Liver (tissue), 9 donors: ENCODE measurements around the gene SPEG. TPM values are rescaled to one million over a fixed set of nuclear protein-coding genes. Genes with fewer than 3 reads are reported as not detected.
A peak's percentile ranks its signal among the peaks of the same experiment; 100 is the strongest.

Source experiments
- DNase-seq: peaks from one replicate; pipeline ENCODE4 v3.0.0-alpha.2; 2017; ENCODE audit warnings: low spot score
- H3K27ac ChIP-seq, 2 donors: one replicate each; pipeline ENCODE4 v1.7.0; 2013; ENCODE audit warnings: inconsistent platforms in 2 of 2, low read length in 2 of 2, control low read depth in 1 of 2, low read depth in 1 of 2, mild to moderate bottlenecking in 1 of 2
- H3K27me3 ChIP-seq, 4 donors: one replicate each; pipeline versions ENCODE4 v1.6.1 to v1.7.0; 2013; ENCODE audit warnings: low read length in 3 of 4, inconsistent platforms in 1 of 4, mild to moderate bottlenecking in 1 of 4, moderate library complexity in 1 of 4; ENCODE audit not compliant: control insufficient read depth in 4 of 4, insufficient read depth in 4 of 4
- H3K36me3 ChIP-seq, 4 donors: one replicate each; pipeline versions ENCODE4 v1.6.1 to v1.7.0; 2013; ENCODE audit warnings: low read length in 3 of 4, mild to moderate bottlenecking in 3 of 4, low read depth in 1 of 4, moderate library complexity in 1 of 4; ENCODE audit not compliant: control insufficient read depth in 4 of 4, insufficient read depth in 3 of 4
- H3K4me1 ChIP-seq, 4 donors: one replicate each; pipeline versions ENCODE4 v1.6.1 to v1.7.0; 2013; ENCODE audit warnings: low read length in 3 of 4, mild to moderate bottlenecking in 3 of 4, moderate library complexity in 1 of 4; ENCODE audit not compliant: control insufficient read depth in 4 of 4, insufficient read depth in 4 of 4
- H3K4me3 ChIP-seq, 3 donors: one replicate each; pipeline versions ENCODE4 v1.6.1 to v1.7.0; 2013; ENCODE audit warnings: low read length in 3 of 3, control low read depth in 1 of 3, low read depth in 1 of 3, mild to moderate bottlenecking in 1 of 3
- H3K9ac ChIP-seq, 2 donors: one replicate each; pipeline ENCODE4 v1.7.0; 2013; ENCODE audit warnings: low read length in 2 of 2, mild to moderate bottlenecking in 2 of 2, moderate library complexity in 2 of 2, control low read depth in 1 of 2, low read depth in 1 of 2
- H3K9me3 ChIP-seq, 4 donors: one replicate each; pipeline versions ENCODE4 v1.6.1 to v1.7.0; 2013; ENCODE audit warnings: low read length in 3 of 4; ENCODE audit not compliant: control insufficient read depth in 4 of 4
- EGR1 ChIP-seq, 2 donors: IDR thresholded peaks; 2 replicates each; pipeline ENCODE4 v1.6.1; 2016 to 2018; ENCODE audit warnings: antibody characterized with exemption in 2 of 2, low read depth in 2 of 2
- FOXA1 ChIP-seq: IDR thresholded peaks from 2 replicates; pipeline ENCODE4 v1.6.1; 2016; ENCODE audit warnings: antibody characterized with exemption
- FOXA2 ChIP-seq: IDR thresholded peaks from 2 replicates; pipeline ENCODE4 v1.6.1; 2016; ENCODE audit warnings: antibody characterized with exemption
- GABPA ChIP-seq, 2 donors: IDR thresholded peaks in 1 of 2; conservative IDR thresholded peaks in 1 of 2; 2 replicates each; pipeline ENCODE4 v1.6.1; 2016; ENCODE audit warnings: antibody characterized with exemption in 2 of 2, mild to moderate bottlenecking in 1 of 2, moderate library complexity in 1 of 2
- HNF4A ChIP-seq, 2 donors: conservative IDR thresholded peaks; 2 replicates each; pipeline ENCODE4 v1.6.1; 2016; ENCODE audit warnings: antibody characterized with exemption in 2 of 2, mild to moderate bottlenecking in 2 of 2
- JUND ChIP-seq, 2 donors: IDR thresholded peaks; 2 replicates each; pipeline ENCODE4 v1.6.1; 2016; ENCODE audit warnings: antibody characterized with exemption in 2 of 2
- NR2F2 ChIP-seq: IDR thresholded peaks from 2 replicates; pipeline ENCODE4 v1.6.1; 2016; ENCODE audit warnings: antibody characterized with exemption
- RAD21 ChIP-seq, 2 donors: IDR thresholded peaks; 2 replicates each; pipeline ENCODE4 v1.6.1; 2016; ENCODE audit warnings: antibody characterized with exemption in 2 of 2, mild to moderate bottlenecking in 2 of 2
- RXRA ChIP-seq, 2 donors: IDR thresholded peaks; 2 replicates each; pipeline ENCODE4 v1.6.1; 2017 to 2018; ENCODE audit warnings: antibody characterized with exemption in 2 of 2, mild to moderate bottlenecking in 1 of 2
- SP1 ChIP-seq: IDR thresholded peaks from 2 replicates; pipeline ENCODE4 v1.6.1; 2018; ENCODE audit warnings: antibody characterized with exemption, mild to moderate bottlenecking
- TAF1 ChIP-seq: conservative IDR thresholded peaks from 2 replicates; pipeline ENCODE4 v1.6.1; 2016; ENCODE audit warnings: antibody characterized with exemption, mild to moderate bottlenecking
- YY1 ChIP-seq: IDR thresholded peaks from 2 replicates; pipeline ENCODE4 v1.6.1; 2016; ENCODE audit warnings: antibody characterized with exemption, mild to moderate bottlenecking
- WGBS: extraction: QIAGEN DNeasy Blood & Tissue Kit; methylation state at CpG from one replicate; pipeline ENCODE4 v1.1.7; 2013; 5-methylcytosine and 5-hydroxymethylcytosine counted together
- polyA plus RNA-seq, 2 donors: library from polyadenylated mRNA; stranded (reverse) in 1 of 2; unstranded in 1 of 2; fragments of 200-250 nt in 1 of 2; fragments of >200 nt in 1 of 2; fragmentation: Nextera tagmentation in 1 of 2; extraction: Ambion mirVana in 1 of 2; gene quantifications; one replicate each; pipeline versions ENCODE4 v1.2.1 to v1.2.3, GENCODE V29; 2013 to 2015
- total RNA-seq, 2 donors: library from RNA; depleted of rRNA; stranded (reverse); fragments of >200 nt; gene quantifications; one replicate each; pipeline ENCODE4 v1.2.3, GENCODE V29; 2014
- TF ChIP-seq, protein P1 (sequence below): IDR thresholded peaks from 2 replicates; pipeline ENCODE4 v1.6.1; 2016; ENCODE audit warnings: antibody characterized with exemption
- TF ChIP-seq, protein P2 (sequence below): IDR thresholded peaks from 2 replicates; pipeline ENCODE4 v1.6.1; 2016; ENCODE audit warnings: antibody characterized with exemption
- TF ChIP-seq, protein P3 (sequence below): IDR thresholded peaks from 2 replicates; pipeline ENCODE4 v1.6.1; 2016; ENCODE audit warnings: antibody characterized with exemption, mild to moderate bottlenecking
- TF ChIP-seq, protein P4 (sequence below): IDR thresholded peaks from 2 replicates; pipeline ENCODE4 v1.6.1; 2016; ENCODE audit warnings: antibody characterized with exemption
- TF ChIP-seq, protein P5 (sequence below): fragments of 150-350 bp; IDR thresholded peaks from 2 replicates; pipeline ENCODE4 v1.5.1; 2017; ENCODE audit warnings: improper control_type of control experiment, low read depth, low read length; ENCODE audit not compliant: missing input control
- donor health status: healthy.
- donor health status: healthy.
- donor health status: healthy.
- donor health status: healthy.
- donor health status: healthy.

SPEG gene
- total and polyA plus RNA-seq, 4 donors = 0.51 to 0.96 (median 0.66) TPM

DNA sequence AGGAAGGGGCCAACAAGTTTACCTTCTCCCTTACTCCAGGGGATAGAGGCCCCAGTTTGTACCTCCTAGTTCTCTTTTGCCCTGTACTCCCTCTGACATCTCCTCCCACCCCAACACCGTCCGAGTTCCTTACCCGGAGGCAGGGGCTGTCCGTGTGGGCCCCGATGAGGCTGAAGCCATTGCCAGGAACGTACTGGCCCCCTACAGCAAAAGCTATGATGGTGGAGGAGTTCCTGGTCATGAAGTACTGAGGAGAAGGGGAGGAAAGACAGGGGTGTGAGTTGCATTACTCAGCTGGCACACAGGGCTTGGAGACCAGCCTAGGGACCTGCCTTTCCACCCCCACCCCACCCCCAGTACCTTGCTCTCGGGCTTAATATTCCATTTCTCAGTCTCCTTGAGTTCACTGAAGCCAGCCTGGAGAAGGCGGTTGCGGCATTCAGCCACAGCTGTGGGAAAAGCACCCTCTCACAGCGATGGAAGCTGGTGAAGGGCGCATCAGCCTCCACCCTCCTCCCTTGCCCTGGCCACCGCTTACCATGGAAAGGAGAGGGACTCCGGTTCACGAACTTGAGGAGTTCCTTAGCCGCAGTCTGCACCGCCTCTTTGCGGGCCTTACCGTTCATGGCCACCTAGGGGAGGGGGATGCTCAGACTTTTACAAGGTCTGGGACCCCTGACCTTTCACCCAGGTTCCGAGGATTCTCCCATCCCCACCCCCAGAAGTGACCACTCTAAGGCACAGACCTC lies 47.9 kb upstream of the SPEG start:
- Histone ChIP-seq H3K4me3 (peak overlapping the region; percentile 64 to 86 (median 81)), H3K9me3 (no peaks in the 10 kb centered on the region), H3K4me1 (peaks cover 3 to 16% (median 10%) of the 10 kb centered on the region in 4 donors), H3K36me3 (peaks cover 5 to 42% (median 33%) of the 10 kb centered on the region in 4 donors), H3K27ac (peak overlapping the region; percentile 96 to 98), H3K9ac (peak overlapping the region in 1 of 2 donors; percentile 91), H3K27me3 (no peaks in the 10 kb centered on the region)
- TF ChIP-seq YY1 = no peak
- TF ChIP-seq RAD21 (IDR thresholded peaks at IDR 0.05) = no peak
- no peak for TF ChIP-seq JUND (IDR thresholded peaks at IDR 0.05)
- TF ChIP-seq, protein P1, sequence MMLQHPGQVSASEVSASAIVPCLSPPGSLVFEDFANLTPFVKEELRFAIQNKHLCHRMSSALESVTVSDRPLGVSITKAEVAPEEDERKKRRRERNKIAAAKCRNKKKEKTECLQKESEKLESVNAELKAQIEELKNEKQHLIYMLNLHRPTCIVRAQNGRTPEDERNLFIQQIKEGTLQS = no peak
- no peak for TF ChIP-seq GABPA (IDR thresholded peaks at IDR 0.05 in 1 of 2, conservative IDR thresholded peaks at IDR 0.05 in 1 of 2)
- TF ChIP-seq, protein P2, sequence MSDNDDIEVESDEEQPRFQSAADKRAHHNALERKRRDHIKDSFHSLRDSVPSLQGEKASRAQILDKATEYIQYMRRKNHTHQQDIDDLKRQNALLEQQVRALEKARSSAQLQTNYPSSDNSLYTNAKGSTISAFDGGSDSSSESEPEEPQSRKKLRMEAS = no peak
- no peak for TF ChIP-seq SP1
- no peak for TF ChIP-seq TAF1
- no peak for TF ChIP-seq RXRA (IDR thresholded peaks at IDR 0.05)
- TF ChIP-seq, protein P3, sequence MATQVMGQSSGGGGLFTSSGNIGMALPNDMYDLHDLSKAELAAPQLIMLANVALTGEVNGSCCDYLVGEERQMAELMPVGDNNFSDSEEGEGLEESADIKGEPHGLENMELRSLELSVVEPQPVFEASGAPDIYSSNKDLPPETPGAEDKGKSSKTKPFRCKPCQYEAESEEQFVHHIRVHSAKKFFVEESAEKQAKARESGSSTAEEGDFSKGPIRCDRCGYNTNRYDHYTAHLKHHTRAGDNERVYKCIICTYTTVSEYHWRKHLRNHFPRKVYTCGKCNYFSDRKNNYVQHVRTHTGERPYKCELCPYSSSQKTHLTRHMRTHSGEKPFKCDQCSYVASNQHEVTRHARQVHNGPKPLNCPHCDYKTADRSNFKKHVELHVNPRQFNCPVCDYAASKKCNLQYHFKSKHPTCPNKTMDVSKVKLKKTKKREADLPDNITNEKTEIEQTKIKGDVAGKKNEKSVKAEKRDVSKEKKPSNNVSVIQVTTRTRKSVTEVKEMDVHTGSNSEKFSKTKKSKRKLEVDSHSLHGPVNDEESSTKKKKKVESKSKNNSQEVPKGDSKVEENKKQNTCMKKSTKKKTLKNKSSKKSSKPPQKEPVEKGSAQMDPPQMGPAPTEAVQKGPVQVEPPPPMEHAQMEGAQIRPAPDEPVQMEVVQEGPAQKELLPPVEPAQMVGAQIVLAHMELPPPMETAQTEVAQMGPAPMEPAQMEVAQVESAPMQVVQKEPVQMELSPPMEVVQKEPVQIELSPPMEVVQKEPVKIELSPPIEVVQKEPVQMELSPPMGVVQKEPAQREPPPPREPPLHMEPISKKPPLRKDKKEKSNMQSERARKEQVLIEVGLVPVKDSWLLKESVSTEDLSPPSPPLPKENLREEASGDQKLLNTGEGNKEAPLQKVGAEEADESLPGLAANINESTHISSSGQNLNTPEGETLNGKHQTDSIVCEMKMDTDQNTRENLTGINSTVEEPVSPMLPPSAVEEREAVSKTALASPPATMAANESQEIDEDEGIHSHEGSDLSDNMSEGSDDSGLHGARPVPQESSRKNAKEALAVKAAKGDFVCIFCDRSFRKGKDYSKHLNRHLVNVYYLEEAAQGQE = no peak
- TF ChIP-seq, protein P4, sequence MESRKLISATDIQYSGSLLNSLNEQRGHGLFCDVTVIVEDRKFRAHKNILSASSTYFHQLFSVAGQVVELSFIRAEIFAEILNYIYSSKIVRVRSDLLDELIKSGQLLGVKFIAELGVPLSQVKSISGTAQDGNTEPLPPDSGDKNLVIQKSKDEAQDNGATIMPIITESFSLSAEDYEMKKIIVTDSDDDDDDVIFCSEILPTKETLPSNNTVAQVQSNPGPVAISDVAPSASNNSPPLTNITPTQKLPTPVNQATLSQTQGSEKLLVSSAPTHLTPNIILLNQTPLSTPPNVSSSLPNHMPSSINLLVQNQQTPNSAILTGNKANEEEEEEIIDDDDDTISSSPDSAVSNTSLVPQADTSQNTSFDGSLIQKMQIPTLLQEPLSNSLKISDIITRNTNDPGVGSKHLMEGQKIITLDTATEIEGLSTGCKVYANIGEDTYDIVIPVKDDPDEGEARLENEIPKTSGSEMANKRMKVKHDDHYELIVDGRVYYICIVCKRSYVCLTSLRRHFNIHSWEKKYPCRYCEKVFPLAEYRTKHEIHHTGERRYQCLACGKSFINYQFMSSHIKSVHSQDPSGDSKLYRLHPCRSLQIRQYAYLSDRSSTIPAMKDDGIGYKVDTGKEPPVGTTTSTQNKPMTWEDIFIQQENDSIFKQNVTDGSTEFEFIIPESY = no peak
- no peak for TF ChIP-seq NR2F2
- no peak for TF ChIP-seq FOXA1
- TF ChIP-seq EGR1 (IDR thresholded peaks at IDR 0.05; ENCODE audit: low read depth in 2 of 2) = no peak
- 54% methylated on average over 19 of the region's 19 CpGs for WGBS
- no peak for DNase-seq

DNA sequence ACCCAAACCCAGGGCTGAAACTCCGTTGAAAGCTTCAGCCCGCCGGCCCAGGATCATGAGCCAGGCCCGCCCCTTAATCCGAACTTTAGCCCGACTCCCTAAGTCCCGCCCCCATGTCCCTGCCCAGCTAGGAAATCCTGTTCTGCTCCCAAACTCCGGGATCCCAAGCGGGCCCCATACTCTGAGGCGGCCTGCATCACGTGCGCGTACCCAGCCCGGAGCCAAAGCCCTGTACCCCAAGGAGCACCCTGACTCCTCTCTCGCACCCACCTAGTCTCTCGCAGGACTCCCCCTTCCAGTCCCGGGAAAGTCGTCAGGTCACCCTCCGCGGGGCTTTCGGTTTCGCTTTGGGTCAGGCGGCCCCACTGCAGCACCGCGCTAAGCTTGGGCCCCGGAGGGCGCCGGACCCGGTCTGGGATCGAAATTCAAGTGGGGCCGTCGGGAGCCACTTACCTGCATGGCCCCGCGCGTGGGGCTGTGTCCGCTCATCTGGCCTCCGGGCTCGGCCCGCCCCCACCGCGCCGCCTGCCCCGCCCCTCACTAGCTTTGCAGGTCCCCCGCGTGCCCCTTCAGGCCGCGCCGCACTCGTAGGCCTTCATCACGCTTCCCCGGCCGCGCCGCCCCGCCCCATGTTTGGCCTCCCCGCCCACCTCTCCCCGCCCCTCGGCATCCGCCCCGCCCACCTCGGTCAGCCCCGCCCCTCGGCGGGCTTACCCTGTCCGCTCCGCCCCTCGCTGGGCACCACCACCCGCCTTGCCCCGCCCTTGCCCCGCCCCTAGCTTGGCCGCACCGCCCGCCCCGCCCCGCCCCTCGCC lies 47.1 kb upstream of the SPEG start, which contains the start of gene DNPEP:
TSS of gene DNPEP (minus strand) at position 607 of the 815 bp plus-strand sequence. CDS start at position 489, 118 bp downstream.
- under 1% methylated on average over 75 of the region's 76 CpGs for WGBS
- H3K27ac ChIP-seq = peak within 1 kb of the TSS; percentile 96 to 98
- DNase-seq = peak; percentile 98
- TF ChIP-seq SP1 (peak; percentile 67), FOXA2 (no peak), TAF1 (no peak), RXRA (IDR thresholded peaks at IDR 0.05) (peak; percentile 17 to 42), YY1 (peak; percentile 36), HNF4A (conservative IDR thresholded peaks at IDR 0.05) (peak; percentile 65 to 72), RAD21 (IDR thresholded peaks at IDR 0.05) (no peak), EGR1 (IDR thresholded peaks at IDR 0.05; ENCODE audit: low read depth in 2 of 2) (no peak)
- TF ChIP-seq, protein P3 = peak; percentile 55
- TF ChIP-seq, protein P2 = no peak
- TF ChIP-seq, protein P5, sequence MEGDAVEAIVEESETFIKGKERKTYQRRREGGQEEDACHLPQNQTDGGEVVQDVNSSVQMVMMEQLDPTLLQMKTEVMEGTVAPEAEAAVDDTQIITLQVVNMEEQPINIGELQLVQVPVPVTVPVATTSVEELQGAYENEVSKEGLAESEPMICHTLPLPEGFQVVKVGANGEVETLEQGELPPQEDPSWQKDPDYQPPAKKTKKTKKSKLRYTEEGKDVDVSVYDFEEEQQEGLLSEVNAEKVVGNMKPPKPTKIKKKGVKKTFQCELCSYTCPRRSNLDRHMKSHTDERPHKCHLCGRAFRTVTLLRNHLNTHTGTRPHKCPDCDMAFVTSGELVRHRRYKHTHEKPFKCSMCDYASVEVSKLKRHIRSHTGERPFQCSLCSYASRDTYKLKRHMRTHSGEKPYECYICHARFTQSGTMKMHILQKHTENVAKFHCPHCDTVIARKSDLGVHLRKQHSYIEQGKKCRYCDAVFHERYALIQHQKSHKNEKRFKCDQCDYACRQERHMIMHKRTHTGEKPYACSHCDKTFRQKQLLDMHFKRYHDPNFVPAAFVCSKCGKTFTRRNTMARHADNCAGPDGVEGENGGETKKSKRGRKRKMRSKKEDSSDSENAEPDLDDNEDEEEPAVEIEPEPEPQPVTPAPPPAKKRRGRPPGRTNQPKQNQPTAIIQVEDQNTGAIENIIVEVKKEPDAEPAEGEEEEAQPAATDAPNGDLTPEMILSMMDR = no peak

More for the DNA sequence above, 47.1 kb upstream of the SPEG start, which contains the start of gene DNPEP:
- no peaks in the 10 kb centered on the region for H3K27me3 ChIP-seq
- peaks cover 5 to 35% (median 25%) of the 10 kb centered on the region in 4 donors for H3K36me3 ChIP-seq
- H3K4me3 ChIP-seq = peak within 1 kb of the TSS; percentile 64 to 86 (median 81)
- no peaks in the 10 kb centered on the region for H3K9me3 ChIP-seq
- peak within 1 kb of the TSS; percentile 68 to 91 for H3K9ac ChIP-seq
- H3K4me1 ChIP-seq = peaks cover 3 to 16% (median 10%) of the 10 kb centered on the region in 4 donors
